ENCODE results near the gene NOXA1. TPM values are rescaled to one million over a fixed set of nuclear protein-coding genes. Genes with fewer than 3 reads are reported as not detected.
A peak's percentile ranks its signal among the peaks of the same experiment; 100 is the strongest.

NOXA1 gene
- total and polyA plus RNA-seq, 9 of the 15 experiments (the other 6 are each of a cell fraction or from before 2014, with no cell fraction given), result 0.07 to 1.2 (median 0.20) TPM; not detected in 4

DNA sequence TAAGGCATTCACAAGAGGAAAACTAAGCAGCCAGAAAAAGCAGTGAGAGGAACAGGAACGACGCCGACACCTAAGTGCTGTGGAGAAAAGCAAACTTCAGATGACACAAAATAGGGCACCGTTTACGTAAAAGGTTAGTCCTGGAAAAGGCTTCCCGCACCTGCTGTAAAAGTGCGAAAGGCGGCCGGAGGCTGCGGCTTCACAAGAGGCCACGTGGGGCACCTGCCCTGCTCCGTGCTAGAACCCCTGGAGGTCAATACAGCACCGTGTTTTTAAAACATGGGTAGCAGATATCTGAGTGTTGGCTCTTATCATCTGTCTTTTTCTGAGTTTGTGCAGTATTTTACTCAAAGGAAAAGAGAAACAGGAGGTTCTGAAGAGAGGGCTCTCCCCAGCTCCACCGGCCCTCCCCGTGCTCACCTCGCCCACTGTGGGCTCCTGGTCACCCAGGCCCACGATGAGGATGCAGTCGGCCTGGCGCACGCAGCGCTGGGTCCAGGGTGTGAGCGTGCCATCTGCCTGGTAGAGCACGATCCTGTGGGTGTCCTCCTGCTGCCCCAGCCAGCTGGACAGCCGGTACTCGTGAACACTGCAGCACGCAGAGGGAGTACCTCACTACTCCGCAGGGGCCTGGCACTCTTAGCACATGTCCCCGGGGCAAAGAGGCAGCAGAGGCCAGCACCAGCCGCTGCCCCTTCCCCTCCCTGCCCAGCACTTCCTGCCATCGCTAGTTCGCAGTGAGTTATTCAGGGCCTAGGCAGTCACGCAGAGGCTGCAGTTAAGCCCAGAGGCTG, 56.9 kb downstream of the NOXA1 start (continued):
- TF ChIP-seq CREM (IDR thresholded peaks at IDR 0.05; ENCODE audit: low read depth), result no peak
- no peak for TF ChIP-seq FOSL1 (tag; conservative IDR thresholded peaks at IDR 0.05)
- TF ChIP-seq, protein P1, sequence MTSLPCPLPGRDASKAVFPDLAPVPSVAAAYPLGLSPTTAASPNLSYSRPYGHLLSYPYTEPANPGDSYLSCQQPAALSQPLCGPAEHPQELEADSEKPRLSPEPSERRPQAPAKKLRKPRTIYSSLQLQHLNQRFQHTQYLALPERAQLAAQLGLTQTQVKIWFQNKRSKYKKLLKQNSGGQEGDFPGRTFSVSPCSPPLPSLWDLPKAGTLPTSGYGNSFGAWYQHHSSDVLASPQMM (CRISPR knock-in tag; IDR thresholded peaks at IDR 0.05), result no peak

GRCh38 chr9:137480686-137481683, 57.8 kb downstream of the NOXA1 start:
- ChIA-PET CTCF (ENCODE audit: low intra/inter-chr PET ratio) (no interaction called here), POLR2A (interaction anchor here (1.3 to 1.9 kb wide), 3 partner anchors 11 to 24 kb away, joined by 3 to 11 read pairs (median 6); no protein-coding TSS in a partner anchor)
- Histone ChIP-seq H3K9me3 (replicated peaks; ENCODE audit: control insufficient read depth, insufficient read depth, low read depth, low read length) (peaks cover 3% of the 10 kb centered on the region), H3K27ac (ENCODE audit: extremely low read depth, low read depth, low read length) (peak overlapping the region; percentile 33; the same call in 1 of the 3 replicates), H4K20me1 (replicated peaks; ENCODE audit: control insufficient read depth, insufficient read depth, low read length) (no peaks in the 10 kb centered on the region), H2AFZ (ENCODE audit: low read depth, low read length) (no peak overlapping the region), H3K4me1 (replicated peaks in 1 of 2; ENCODE audit: control insufficient read depth in 2 of 2, insufficient read depth in 2 of 2, low read length in 2 of 2) (peaks cover 11 to 70% of the 10 kb centered on the region in 2 experiments), H3K36me3 (ENCODE audit: control insufficient read depth, insufficient read depth, low read length) (no peaks in the 10 kb centered on the region), H3K4me2 (ENCODE audit: insufficient read depth, low read length) (no peak overlapping the region), H3K9me1 (ENCODE audit: control insufficient read depth, insufficient read depth, low read length) (no peaks in the 10 kb centered on the region), H3K27me3 (ENCODE audit: control insufficient read depth in 2 of 2, insufficient read depth in 2 of 2, low read length in 2 of 2) (no peaks in the 10 kb centered on the region), H3K4me3 (no peak overlapping the region), H3K79me2 (ENCODE audit: control insufficient read depth, insufficient read depth, low read length) (no peaks in the 10 kb centered on the region), H3K9ac (ENCODE audit: insufficient read depth in 1 of 2, low read depth in 2 of 2, low read length in 2 of 2) (peak overlapping the region in 1 of 2 experiments; percentile 78; a peak in 2 of 4 replicates)
- no TSS peak for BruUV-seq (replicated peaks)
- ATAC-seq, result no peak
- WGBS (ENCODE audit: insufficient coverage, low coverage, missing lambda C conversion rate), result 88% methylated on average over 32 of the region's 38 CpGs
- in situ Hi-C loops (cut with MboI) (no loop called here), intact Hi-C loops (cut with micrococcal nuclease) (no loop called here)
- TF ChIP-seq ZBTB26 (CRISPR knock-in tag; IDR thresholded peaks at IDR 0.05), result no peak
- TF ChIP-seq, protein P2, sequence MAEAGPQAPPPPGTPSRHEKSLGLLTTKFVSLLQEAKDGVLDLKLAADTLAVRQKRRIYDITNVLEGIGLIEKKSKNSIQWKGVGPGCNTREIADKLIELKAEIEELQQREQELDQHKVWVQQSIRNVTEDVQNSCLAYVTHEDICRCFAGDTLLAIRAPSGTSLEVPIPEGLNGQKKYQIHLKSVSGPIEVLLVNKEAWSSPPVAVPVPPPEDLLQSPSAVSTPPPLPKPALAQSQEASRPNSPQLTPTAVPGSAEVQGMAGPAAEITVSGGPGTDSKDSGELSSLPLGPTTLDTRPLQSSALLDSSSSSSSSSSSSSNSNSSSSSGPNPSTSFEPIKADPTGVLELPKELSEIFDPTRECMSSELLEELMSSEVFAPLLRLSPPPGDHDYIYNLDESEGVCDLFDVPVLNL (CRISPR knock-in tag; IDR thresholded peaks at IDR 0.05; ENCODE audit: low read depth), result 0 out of 2 replicates have a peak, but pooled peaks have one; percentile 42
- TF ChIP-seq PHF8 (IDR thresholded peaks at IDR 0.05; ENCODE audit: borderline replicate concordance, low read length), result no peak
- TF ChIP-seq, protein P3, sequence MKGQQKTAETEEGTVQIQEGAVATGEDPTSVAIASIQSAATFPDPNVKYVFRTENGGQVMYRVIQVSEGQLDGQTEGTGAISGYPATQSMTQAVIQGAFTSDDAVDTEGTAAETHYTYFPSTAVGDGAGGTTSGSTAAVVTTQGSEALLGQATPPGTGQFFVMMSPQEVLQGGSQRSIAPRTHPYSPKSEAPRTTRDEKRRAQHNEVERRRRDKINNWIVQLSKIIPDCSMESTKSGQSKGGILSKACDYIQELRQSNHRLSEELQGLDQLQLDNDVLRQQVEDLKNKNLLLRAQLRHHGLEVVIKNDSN (CRISPR knock-in tag; IDR thresholded peaks at IDR 0.05), result 0 out of 2 replicates have a peak, but pooled peaks have one; percentile 21
- TF ChIP-seq RBFOX2 (IDR thresholded peaks at IDR 0.05; ENCODE audit: low read depth, low read length), result no peak
- DNase-seq (ENCODE audit: extremely low read depth in 1 of 4, low spot score in 3 of 4), result no peak
- FAIRE-seq, result no peak
